NT2/D1 (cell line): ENCODE results near the gene TBXT.

Experiments
- YY1 ChIP-seq: IDR thresholded peaks from 2 replicates; pipeline ENCODE4 v1.6.1; 2011; ENCODE audit not compliant: insufficient read length, insufficient read depth
- ZNF274 ChIP-seq: IDR thresholded peaks from 2 replicates; pipeline ENCODE4 v1.6.1; 2011; ENCODE audit warnings: mild to moderate bottlenecking, low read depth, low read length

DNA sequence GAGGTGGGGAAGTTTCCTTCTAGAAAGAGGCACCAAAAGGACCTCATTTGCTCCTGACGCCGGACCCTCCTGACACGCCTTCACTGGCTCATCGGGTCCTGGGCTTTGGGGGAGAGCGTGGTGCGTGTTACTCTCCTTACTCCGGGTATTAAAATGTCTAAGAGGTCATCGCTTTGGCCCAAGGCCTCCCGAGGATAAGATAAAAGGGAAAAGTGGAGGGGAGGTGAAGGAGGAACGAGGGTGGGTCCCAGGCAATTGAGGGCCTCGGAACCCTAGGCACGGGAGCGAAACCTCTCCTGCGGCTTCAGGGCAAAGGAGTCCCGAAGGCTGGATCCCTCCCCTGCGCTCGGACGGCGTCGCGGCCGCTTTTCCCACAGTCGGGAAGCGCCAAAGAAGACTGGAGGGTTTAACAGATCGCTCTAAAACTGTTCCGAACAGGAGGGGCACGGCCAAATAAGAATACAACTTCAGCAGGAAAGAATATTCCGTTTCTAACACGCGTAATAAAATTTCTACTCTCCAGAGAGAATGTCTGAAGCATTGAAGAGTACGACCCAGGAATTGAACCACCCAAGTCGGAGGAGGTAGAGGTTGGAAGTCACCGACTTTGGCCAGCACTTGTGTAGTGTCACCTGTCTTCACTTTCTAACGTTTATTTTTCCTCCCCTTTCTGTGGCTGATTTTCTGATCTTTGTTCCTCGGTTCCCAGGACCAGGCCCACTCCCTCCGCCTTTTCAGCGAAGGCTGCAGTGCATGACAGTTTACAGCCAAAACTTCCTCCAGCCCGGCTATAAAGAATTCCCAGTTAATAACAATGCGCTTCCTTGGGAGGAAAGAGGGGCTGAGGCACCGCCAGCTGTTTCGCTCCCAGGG, 2.1 kb upstream of the TBXT start:
- TF ChIP-seq YY1 (no peak), ZNF274 (no peak)
